Transverse colon (tissue), 4 donors: ENCODE results near the gene HMGXB3. TPM values are rescaled to one million over a fixed set of nuclear protein-coding genes. Genes with fewer than 3 reads are reported as not detected.

Experiments used
- DNase-seq: peaks from one replicate; pipeline ENCODE4 v3.0.0-alpha.2; 2019
- H3K27ac ChIP-seq, 4 donors: fragments of 200-600 bp; sonication (generic); 2 replicates each; pipeline ENCODE4 v1.5.1; 2016 to 2018; ENCODE audit warnings: inconsistent platforms in 4 of 4
- H3K27me3 ChIP-seq: fragments of 200-600 bp; sonication (generic); 2 replicates; pipeline ENCODE4 v1.5.1; 2017; ENCODE audit warnings: inconsistent platforms
- H3K36me3 ChIP-seq, 4 donors: fragments of 200-600 bp; sonication (generic); 2 replicates each; pipeline ENCODE4 v1.5.1; 2017 to 2019; ENCODE audit warnings: inconsistent platforms in 4 of 4
- H3K4me1 ChIP-seq, 4 donors: fragments of 200-600 bp; sonication (generic); 2 replicates each; pipeline ENCODE4 v1.5.1; 2017 to 2020; ENCODE audit warnings: inconsistent platforms in 4 of 4
- H3K4me3 ChIP-seq, 4 donors: fragments of 200-600 bp; sonication (generic); 1 replicate in 1 of 4; 2 replicates in 3 of 4; pipeline versions ENCODE4 v1.5.1 to v1.6.1; 2017 to 2019; ENCODE audit warnings: inconsistent platforms in 4 of 4
- H3K9me3 ChIP-seq, 2 donors: fragments of 200-600 bp; sonication (generic); 2 replicates each; pipeline ENCODE4 v1.5.1; 2017 to 2019; ENCODE audit warnings: inconsistent platforms in 2 of 2
- CTCF ChIP-seq, 5 experiments: fragments of 200-600 bp in 3 of 5; fragments of 450-650 bp in 2 of 5; sonication (generic) in 3 of 5; IDR thresholded peaks; 1 replicate in 2 of 5; 2 replicates in 3 of 5; pipeline ENCODE4 v1.5.1; 2016 to 2017; ENCODE audit warnings: antibody characterized with exemption in 5 of 5, inconsistent platforms in 3 of 5, mild to moderate bottlenecking in 2 of 5, moderate library complexity in 1 of 5
- EP300 ChIP-seq: sonication (generic); formaldehyde crosslinking; IDR thresholded peaks from one replicate; pipeline ENCODE4 v1.6.1; 2017; ENCODE audit warnings: antibody characterized with exemption, low read depth
- POLR2A ChIP-seq: fragments of 450-650 bp; IDR thresholded peaks from one replicate; pipeline ENCODE4 v1.6.1; 2016; ENCODE audit warnings: antibody characterized with exemption, mild to moderate bottlenecking, moderate library complexity
- POLR2AphosphoS5 ChIP-seq, 3 donors: sonication (generic); formaldehyde crosslinking; IDR thresholded peaks; one replicate each; pipeline ENCODE4 v1.6.1; 2016; ENCODE audit warnings: antibody characterized with exemption in 3 of 3
- WGBS, 2 donors: methylation state at CpG; one replicate each; pipeline ENCODE4 v1.1.5; 2018; ENCODE audit warnings: low coverage in 1 of 2; 5-methylcytosine and 5-hydroxymethylcytosine counted together
- in situ Hi-C, 4 donors: fragments of 200-750 bp; cut with MboI; loops; one replicate each; pipeline versions ENCODE4 v1.15.0 to v1.15.1; 2017; ENCODE audit warnings: low sequenced_read_pairs in 3 of 4, low pct_ligation_motif_present in 1 of 4, low pct_unique_long_range_greater_than_20kb in 1 of 4
- intact Hi-C: fragments of 100-400 bp; cut with DNase I; formaldehyde crosslinking; loops from one replicate; pipeline ENCODE4 v1.15.1; 2023; ENCODE audit warnings: low total_unique reads
- total RNA-seq, 4 donors: library from RNA; depleted of rRNA; stranded (reverse); fragments of >200 nt; gene quantifications; one replicate each; pipeline ENCODE4 v1.1.0, GENCODE V29; 2016

The HMGXB3 gene
- total RNA-seq, 4 donors from 2014 or later, result 29.9 to 93.5 (median 38.1) TPM

GRCh38 chr5:149979896-149980295 is 20.6 kb upstream of the HMGXB3 start:
- Histone ChIP-seq H3K9me3 (no peaks in the 10 kb centered on the region), H3K4me3 (no peak overlapping the region), H3K4me1 (peaks cover 0 to 31% (median 3%) of the 10 kb centered on the region in 4 donors), H3K27ac (peak overlapping the region in 1 of 4 donors; percentile 21), H3K27me3 (no peaks in the 10 kb centered on the region), H3K36me3 (peaks cover 0 to 63% (median 31%) of the 10 kb centered on the region in 4 donors)
- no peak for DNase-seq
- 42 to 53% methylated on average over 1 of the region's 1 CpG for WGBS, 2 donors
- in situ Hi-C loops, result loop anchor here (10.0 kb wide), 1 partner anchor 345 kb away; no protein-coding TSS in a partner anchor
- no peak for TF ChIP-seq EP300
- TF ChIP-seq CTCF (IDR thresholded peaks at IDR 0.05), result no peak
- no peak for TF ChIP-seq POLR2AphosphoS5 (IDR thresholded peaks at IDR 0.05)
- no peak for TF ChIP-seq POLR2A
- intact Hi-C loops, result no loop called here

GRCh38 chr5:149981206-149981605 is 19.3 kb upstream of the HMGXB3 start:
- Histone ChIP-seq H3K4me3 (no peak overlapping the region), H3K9me3 (no peaks in the 10 kb centered on the region), H3K27me3 (no peaks in the 10 kb centered on the region), H3K36me3 (peaks cover 0 to 60% (median 26%) of the 10 kb centered on the region in 4 donors), H3K27ac (no peak overlapping the region), H3K4me1 (peaks cover 0 to 26% (median 3%) of the 10 kb centered on the region in 4 donors)
- in situ Hi-C loops (loop anchor here (10.0 kb wide), 1 partner anchor 346 kb away; no protein-coding TSS in a partner anchor), intact Hi-C loops (no loop called here)
- WGBS, 2 donors, result 77 to 94% methylated on average over 2 to 3 of the region's 3 CpGs
- TF ChIP-seq POLR2AphosphoS5 (IDR thresholded peaks at IDR 0.05) (no peak), POLR2A (no peak), EP300 (no peak), CTCF (IDR thresholded peaks at IDR 0.05) (no peak)
- DNase-seq, result no peak

- intact Hi-C loops (no loop called here), in situ Hi-C loops (loop anchor here (10.0 kb wide), 1 partner anchor 348 kb away; no protein-coding TSS in a partner anchor)
- Histone ChIP-seq H3K4me1 (peaks cover 0 to 26% (median 1%) of the 10 kb centered on the region in 4 donors), H3K27ac (no peak overlapping the region), H3K9me3 (no peaks in the 10 kb centered on the region), H3K36me3 (peaks cover 0 to 60% (median 26%) of the 10 kb centered on the region in 4 donors), H3K27me3 (no peaks in the 10 kb centered on the region), H3K4me3 (no peak overlapping the region)
- no peak for DNase-seq
- TF ChIP-seq POLR2AphosphoS5 (IDR thresholded peaks at IDR 0.05) (peak in 1 of 3 donors; percentile 8), POLR2A (no peak)
These were observed 18.0 kb upstream of the HMGXB3 start for GRCh38 chr5:149982505-149982904.

GRCh38 chr5:149988126-149988525 is 12.4 kb upstream of the HMGXB3 start:
- no peaks in the 10 kb centered on the region for H3K9me3 ChIP-seq
- H3K4me1 ChIP-seq, result peaks cover 0 to 3% (median 1%) of the 10 kb centered on the region in 4 donors
- DNase-seq, result no peak
- no peaks in the 10 kb centered on the region for H3K27me3 ChIP-seq
- H3K4me3 ChIP-seq, result no peak overlapping the region
- TF ChIP-seq EP300 (no peak), POLR2AphosphoS5 (IDR thresholded peaks at IDR 0.05) (no peak), POLR2A (no peak), CTCF (IDR thresholded peaks at IDR 0.05) (no peak)
- 74 to 80% methylated on average over 5 of the region's 5 CpGs for WGBS, 2 donors
- H3K27ac ChIP-seq, result no peak overlapping the region
- H3K36me3 ChIP-seq, result peaks cover 0 to 12% (median 4%) of the 10 kb centered on the region in 4 donors
- in situ Hi-C loops (loop anchor here (5.0 to 10.0 kb wide), 3 partner anchors 146 to 353 kb away; no protein-coding TSS in a partner anchor), intact Hi-C loops (loop anchor here (5.0 kb wide), 1 partner anchor 151 kb away; no protein-coding TSS in a partner anchor)
